K562 (cell line): ENCODE results near the gene CALHM3. TPM values are rescaled to one million over a fixed set of nuclear protein-coding genes. Genes with fewer than 3 reads are reported as not detected.

Source experiments
- ATAC-seq: fragments of 200-7000 bp; cut with Tn5 transposase; 3 replicates; pipeline ENCODE4 v1.9.1; 2020; ENCODE audit warnings: moderate library complexity
- BruUV-seq: library from RNA; stranded (reverse); fragments of 400-500 nt; replicated peaks from 2 replicates; lab custom pipeline; 2021; lab: Mats Ljungman, UMichigan
- CTCF ChIA-PET: fragments of 300-600 bp; formaldehyde crosslinking; extraction: SDS; loops from one replicate; lab custom pipeline; 2021; ENCODE audit warnings: low intra/inter-chr PET ratio; lab: Yijun Ruan, JAX
- POLR2A ChIA-PET: fragments of 300-600, 350-650 bp; sonication (Branson Sonifier 250); formaldehyde crosslinking; extraction: SDS; loops from one replicate; lab custom pipeline; 2021; ENCODE audit warnings: antibody characterized with exemption, inconsistent platforms; lab: Yijun Ruan, JAX
- DNase-seq, 4 experiments: peaks; one replicate each; pipeline versions ENCODE4 v3.0.0 to v3.0.0-alpha.2; 2011 to 2018; ENCODE audit warnings: low spot score in 3 of 4, mixed read lengths in 3 of 4; ENCODE audit errors: extremely low read depth in 1 of 4
- FAIRE-seq: peaks from 2 replicates; lab custom pipeline; 2011; peaks lifted over from hg19 to GRCh38; lab: Jason Lieb, UNC
- H2AFZ ChIP-seq: 2 replicates; pipeline ENCODE4 v1.6.0; 2011; ENCODE audit warnings: low read depth, low read length, control low read depth, inconsistent platforms
- H3K27ac ChIP-seq: fragments of 200-600 bp; 3 replicates; pipeline ENCODE4 v1.8.0; 2011; ENCODE audit warnings: low read depth, mild to moderate bottlenecking, control low read depth, inconsistent platforms, low read length, moderate library complexity, mixed read lengths; ENCODE audit errors: extremely low read depth
- H3K27me3 ChIP-seq, 2 experiments: fragments of 300-600 bp in 1 of 2; 2 replicates in 1 of 2; 3 replicates in 1 of 2; pipeline versions ENCODE4 v1.6.0 to v1.8.0; 2011; ENCODE audit warnings: inconsistent platforms in 2 of 2, low read length in 2 of 2, mild to moderate bottlenecking in 1 of 2, mixed read lengths in 1 of 2, moderate library complexity in 1 of 2; ENCODE audit not compliant: control insufficient read depth in 2 of 2, insufficient read depth in 2 of 2
- H3K36me3 ChIP-seq: fragments of 300-600 bp; 3 replicates; pipeline ENCODE4 v1.8.0; 2011; ENCODE audit warnings: mild to moderate bottlenecking, low read length, inconsistent platforms; ENCODE audit not compliant: control insufficient read depth, insufficient read depth
- H3K4me1 ChIP-seq, 2 experiments: fragments of 200-600 bp in 1 of 2; replicated peaks in 1 of 2; 2 replicates in 1 of 2; 3 replicates in 1 of 2; pipeline versions ENCODE4 v1.5.1 to v1.8.0; 2011; ENCODE audit warnings: inconsistent platforms in 2 of 2, low read length in 2 of 2, mild to moderate bottlenecking in 1 of 2, mixed read lengths in 1 of 2, moderate library complexity in 1 of 2; ENCODE audit not compliant: control insufficient read depth in 2 of 2, insufficient read depth in 2 of 2
- H3K4me2 ChIP-seq: 2 replicates; pipeline ENCODE4 v1.6.1; 2011; ENCODE audit warnings: low read length, control low read depth, inconsistent platforms, mixed read lengths; ENCODE audit not compliant: insufficient read depth
- H3K4me3 ChIP-seq: fragments of 200-600 bp; sonication (generic), shearing (Covaris generic); 2 replicates; pipeline ENCODE4 v1.5.1; 2016; ENCODE audit warnings: control low read depth, inconsistent platforms
- H3K79me2 ChIP-seq: fragments of 200-600 bp; 3 replicates; pipeline ENCODE4 v1.8.0; 2011; ENCODE audit warnings: low read length, inconsistent platforms; ENCODE audit not compliant: control insufficient read depth, insufficient read depth
- H3K9ac ChIP-seq, 2 experiments: 2 replicates each; pipeline versions ENCODE4 v1.6.0 to v1.6.1; 2011; ENCODE audit warnings: low read depth in 2 of 2, low read length in 2 of 2, control low read depth in 1 of 2, inconsistent platforms in 1 of 2, mild to moderate bottlenecking in 1 of 2, mixed read lengths in 1 of 2; ENCODE audit not compliant: insufficient read depth in 1 of 2
- H3K9me1 ChIP-seq: one replicate; pipeline ENCODE4 v1.6.0; 2011; ENCODE audit warnings: inconsistent platforms, mild to moderate bottlenecking, low read length, moderate library complexity; ENCODE audit not compliant: control insufficient read depth, insufficient read depth
- H3K9me3 ChIP-seq: replicated peaks from 2 replicates; pipeline ENCODE4 v1.5.1; 2011; ENCODE audit warnings: low read depth, low read length, inconsistent platforms; ENCODE audit not compliant: control insufficient read depth, insufficient read depth
- H4K20me1 ChIP-seq: replicated peaks from 2 replicates; pipeline ENCODE4 v1.6.1; 2011; ENCODE audit warnings: low read length, inconsistent platforms, mixed read lengths; ENCODE audit not compliant: control insufficient read depth, insufficient read depth
- BRCA1 ChIP-seq, 2 experiments: fragments of 450-650 bp in 1 of 2; sonication (generic) in 1 of 2; formaldehyde crosslinking in 1 of 2; IDR thresholded peaks; 2 replicates each; pipeline versions ENCODE4 v1.5.0 to v1.6.1; 2017 to 2020; ENCODE audit warnings: mild to moderate bottlenecking in 1 of 2, missing genetic modification reagents in 1 of 2
- CREM ChIP-seq: IDR thresholded peaks from 2 replicates; pipeline ENCODE4 v1.6.1; 2014; ENCODE audit warnings: antibody characterized with exemption, low read depth
- ETV1 ChIP-seq: fragments of 450-650 bp; conservative IDR thresholded peaks from 2 replicates; pipeline ENCODE4 v1.6.1; 2016; ENCODE audit warnings: missing genetic modification characterization, control low read depth, low read depth, missing compliant biosample characterization
- FOXP1 ChIP-seq: sonication (generic); formaldehyde crosslinking; IDR thresholded peaks from 2 replicates; pipeline ENCODE4 v1.8.0; 2022; ENCODE audit warnings: mild to moderate bottlenecking, missing genetic modification reagents
- HDAC2 ChIP-seq: fragments of 450-650 bp; IDR thresholded peaks from 2 replicates; pipeline ENCODE4 v1.6.1; 2016; ENCODE audit warnings: mild to moderate bottlenecking
- HEY1 ChIP-seq: fragments of 250-450 bp; sonication (Bioruptor Pico); IDR thresholded peaks from 2 replicates; pipeline ENCODE4 v1.5.0; 2020; ENCODE audit warnings: mild to moderate bottlenecking, moderate library complexity, borderline replicate concordance
- HMBOX1 ChIP-seq: sonication (generic); IDR thresholded peaks from 2 replicates; pipeline ENCODE4 v1.6.1; 2016
- KLF13 ChIP-seq: fragments of 450-650 bp; IDR thresholded peaks from 2 replicates; pipeline ENCODE4 v1.6.1; 2016; ENCODE audit warnings: missing genetic modification characterization, low read depth, mild to moderate bottlenecking, missing compliant biosample characterization, moderate library complexity, borderline replicate concordance
- MED1 ChIP-seq: sonication (generic); formaldehyde crosslinking; IDR thresholded peaks from 2 replicates; pipeline ENCODE4 v1.8.1; 2023; ENCODE audit warnings: missing genetic modification reagents, borderline replicate concordance
- TCF7L2 ChIP-seq: fragments of 150-350 bp; IDR thresholded peaks from 2 replicates; pipeline ENCODE4 v1.6.1; 2016; ENCODE audit warnings: low read depth, mild to moderate bottlenecking, low read length, moderate library complexity
- TRIM24 ChIP-seq, 2 experiments: fragments of 450-650 bp; IDR thresholded peaks; 2 replicates each; pipeline ENCODE4 v1.6.1; 2016
- ZNF121 ChIP-seq: sonication (generic); formaldehyde crosslinking; conservative IDR thresholded peaks from 2 replicates; pipeline ENCODE4 v1.8.0; 2022; ENCODE audit warnings: missing genetic modification reagents
- ZNF3 ChIP-seq: fragments of 250-450 bp; sonication (Bioruptor Pico); IDR thresholded peaks from 2 replicates; pipeline ENCODE4 v1.5.0; 2021; ENCODE audit warnings: mild to moderate bottlenecking, moderate library complexity
- WGBS: fragments of 100-300 bp; shearing (Covaris generic); methylation state at CpG from one replicate; pipeline ENCODE4 v1.1.6; 2016; ENCODE audit warnings: low coverage, mixed read lengths; ENCODE audit not compliant: insufficient coverage; ENCODE audit errors: missing lambda C conversion rate; 5-methylcytosine and 5-hydroxymethylcytosine counted together
- in situ Hi-C: fragments of 300-500 bp; cut with MboI; formaldehyde crosslinking; loops from 4 replicates; pipeline ENCODE4 v1.15.0; 2018; ENCODE audit warnings: inconsistent platforms, mixed read lengths
- intact Hi-C: fragments of 100-400 bp; cut with micrococcal nuclease; formaldehyde crosslinking; loops from 2 replicates; pipeline ENCODE4 v1.14.2; 2022
- polyA plus RNA-seq, 8 experiments: library from polyadenylated mRNA; depleted of rRNA in 4 of 8; stranded (reverse) in 5 of 8; unstranded in 3 of 8; fragments of >200 nt; fragmentation: Nextera tagmentation in 2 of 8; fragmentation: Illumina TruSeq in 1 of 8; extraction: Ambion mirVana in 2 of 8; extraction: Trizol in 1 of 8; gene quantifications; 2 replicates each; pipeline versions ENCODE4 v1.2.1 to v1.2.3, GENCODE V29; 2011 to 2014; ENCODE audit warnings: inconsistent platforms in 1 of 8, missing spikeins in 1 of 8
- total RNA-seq, 7 experiments: library from RNA; depleted of rRNA in 6 of 7; stranded (reverse); fragments of >200 nt in 6 of 7; fragmentation: Illumina TruSeq in 2 of 7; extraction: Trizol in 2 of 7; gene quantifications; 2 replicates each; pipeline versions ENCODE4 v1.2.1 to v1.2.3, GENCODE V29; 2011 to 2021; ENCODE audit warnings: low replicate concordance in 1 of 7

Gene CALHM3
- total and polyA plus RNA-seq, 9 of the 15 experiments (the other 6 are each of a cell fraction or from before 2014, with no cell fraction given), result not detected

- Histone ChIP-seq H3K4me3 (no peak overlapping the region), H3K36me3 (no peaks in the 10 kb centered on the region), H4K20me1 (no peaks in the 10 kb centered on the region), H3K4me1 (no peaks in the 10 kb centered on the region; a peak in 1 of 5 replicates), H3K79me2 (no peaks in the 10 kb centered on the region), H3K4me2 (no peak overlapping the region), H3K27ac (no peak overlapping the region), H3K27me3 (peaks cover 0 to 16% of the 10 kb centered on the region in 2 experiments; a peak in 3 of 5 replicates), H3K9ac (no peak overlapping the region), H2AFZ (no peak overlapping the region), H3K9me3 (no peaks in the 10 kb centered on the region), H3K9me1 (no peaks in the 10 kb centered on the region)
- CTCF ChIA-PET, result no interaction called here
- TF ChIP-seq CREM (no peak), ZNF121 (CRISPR knock-in tag) (peak; percentile 30; the same call in 1 of the 2 replicates)
- POLR2A ChIA-PET, result interaction anchor here (0.5 kb wide), 1 partner anchor 37 kb away, joined by 3 read pairs; no protein-coding TSS in a partner anchor
- DNase-seq (no peak), FAIRE-seq (no peak), ATAC-seq (no peak)
- 18% methylated on average over 12 of the region's 14 CpGs for WGBS
- BruUV-seq, result no TSS peak
- in situ Hi-C loops (no loop called here), intact Hi-C loops (no loop called here)
Observed at GRCh38 chr10:103465411-103466179, 13.4 kb downstream of the CALHM3 start.

DNA sequence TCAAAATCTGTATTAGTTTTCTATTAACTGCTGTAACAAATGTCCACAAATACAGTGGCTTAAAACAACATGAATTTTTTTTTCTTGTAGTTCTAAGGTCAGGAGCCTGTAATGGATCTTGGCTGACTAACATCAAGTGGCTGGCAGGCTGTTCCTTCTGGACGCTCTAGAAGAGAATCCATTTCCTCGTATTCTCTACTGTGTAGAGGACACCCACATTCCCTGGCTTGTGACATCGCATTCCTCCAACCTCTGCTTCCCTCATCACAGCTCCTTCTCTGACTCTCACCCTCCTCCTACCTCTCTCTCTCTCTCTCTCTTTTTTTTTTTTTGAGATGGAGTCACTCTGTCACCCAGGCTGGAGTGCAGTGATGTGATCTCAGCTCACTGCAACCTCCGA is 15.5 kb downstream of the CALHM3 start:
- intact Hi-C loops (no loop called here), in situ Hi-C loops (no loop called here)
- DNase-seq, result no peak
- Histone ChIP-seq H3K9me1 (no peaks in the 10 kb centered on the region), H3K4me2 (no peak overlapping the region), H3K4me3 (no peak overlapping the region), H3K9me3 (no peaks in the 10 kb centered on the region), H3K9ac (no peak overlapping the region), H3K27ac (no peak overlapping the region), H3K36me3 (no peaks in the 10 kb centered on the region), H3K27me3 (peaks cover 0 to 6% of the 10 kb centered on the region in 2 experiments; a peak in 3 of 5 replicates), H2AFZ (no peak overlapping the region), H3K4me1 (no peaks in the 10 kb centered on the region; a peak in 1 of 5 replicates), H3K79me2 (no peaks in the 10 kb centered on the region), H4K20me1 (no peaks in the 10 kb centered on the region)
- no peak for ATAC-seq
- BruUV-seq, result no TSS peak
- TF ChIP-seq TCF7L2 (no peak), HMBOX1 (no peak), ETV1 (no peak), HEY1 (CRISPR knock-in tag) (no peak), MED1 (CRISPR knock-in tag) (no peak), HDAC2 (no peak), ZNF3 (no peak), BRCA1 (IDR thresholded peaks at IDR 0.05) (no peak), BRCA1 (CRISPR knock-in tag; IDR thresholded peaks at IDR 0.05) (no peak), KLF13 (tag) (no peak), TRIM24 (IDR thresholded peaks at IDR 0.05) (no peak), FOXP1 (CRISPR knock-in tag) (no peak)
- POLR2A ChIA-PET, result interaction anchor here (0.5 to 1.2 kb wide), 3 partner anchors 11 to 13 kb away, joined by 3 to 5 read pairs (median 3); no protein-coding TSS in a partner anchor
- no peak for FAIRE-seq
- 9% methylated on average over 4 of the region's 4 CpGs for WGBS
- CTCF ChIA-PET, result no interaction called here
